ENCODE data around the gene PLEKHM3.
A peak's percentile ranks its signal among the peaks of the same experiment; 100 is the strongest.
"Not testable (repeated sequence)": the region's sequence is repeated elsewhere in the genome, so short reads cannot be mapped to it uniquely, and the experiment has no call there.

PLEKHM3 gene

GRCh38 chr2:207956771-207957170 is 68.6 kb downstream of the PLEKHM3 start:
- Mint-ChIP-seq H3K36me3 (peaks cover 12% of the 10 kb centered on the region), H3K27ac (no peak overlapping the region), H3K4me1 (peaks cover 15% of the 10 kb centered on the region), H3K9me3 (no peaks in the 10 kb centered on the region), H3K27me3 (no peaks in the 10 kb centered on the region), H3K4me3 (no peak overlapping the region)
- DNase-seq (ENCODE audit: low spot score in 2 of 2), result no peak
- ATAC-seq (ENCODE audit: low read depth), result no peak

- Mint-ChIP-seq H3K4me3 (no peak overlapping the region), H3K27me3 (no peaks in the 10 kb centered on the region), H3K36me3 (peaks cover 12% of the 10 kb centered on the region), H3K9me3 (no peaks in the 10 kb centered on the region), H3K27ac (peak overlapping the region; percentile 5), H3K4me1 (peaks cover 19% of the 10 kb centered on the region)
- no peak for ATAC-seq (ENCODE audit: low read depth)
- no peak for DNase-seq (ENCODE audit: low spot score in 2 of 2)
Measured at GRCh38 chr2:207955456-207955855, 69.9 kb downstream of the PLEKHM3 start.

- Mint-ChIP-seq H3K4me3 (no peak overlapping the region), H3K27ac (no peak overlapping the region), H3K36me3 (peaks cover 10% of the 10 kb centered on the region), H3K27me3 (no peaks in the 10 kb centered on the region), H3K9me3 (no peaks in the 10 kb centered on the region), H3K4me1 (peaks cover 19% of the 10 kb centered on the region)
- DNase-seq (ENCODE audit: low spot score in 2 of 2) (no peak), ATAC-seq (ENCODE audit: low read depth) (no peak)
Measured at GRCh38 chr2:207953354-207953753, 72.0 kb downstream of the PLEKHM3 start.

GRCh38 chr2:207952564-207953345 is 72.6 kb downstream of the PLEKHM3 start:
- Mint-ChIP-seq H3K27ac (no peak overlapping the region), H3K36me3 (peaks cover 8% of the 10 kb centered on the region), H3K27me3 (no peaks in the 10 kb centered on the region), H3K9me3 (no peaks in the 10 kb centered on the region), H3K4me1 (peaks cover 19% of the 10 kb centered on the region), H3K4me3 (no peak overlapping the region)
- DNase-seq (ENCODE audit: low spot score in 2 of 2), result no peak
- no peak for ATAC-seq (ENCODE audit: low read depth)

- ATAC-seq (ENCODE audit: low read depth) (peak; percentile 37), DNase-seq (ENCODE audit: low spot score in 2 of 2) (no peak)
- peaks cover 19% of the 10 kb centered on the region for H3K4me1 Mint-ChIP-seq
- peak overlapping the region; percentile 4 for H3K4me3 Mint-ChIP-seq
- H3K27me3 Mint-ChIP-seq, result no peaks in the 10 kb centered on the region
- no peaks in the 10 kb centered on the region for H3K9me3 Mint-ChIP-seq
- H3K36me3 Mint-ChIP-seq, result peaks cover 8% of the 10 kb centered on the region
- H3K27ac Mint-ChIP-seq, result peak overlapping the region; percentile 59
Measured at GRCh38 chr2:207951734-207952470, 73.4 kb downstream of the PLEKHM3 start.

- no peaks in the 10 kb centered on the region for H3K27me3 Mint-ChIP-seq
- H3K9me3 Mint-ChIP-seq, result no peaks in the 10 kb centered on the region
- H3K27ac Mint-ChIP-seq, result no peak overlapping the region
- peaks cover 17% of the 10 kb centered on the region for H3K4me1 Mint-ChIP-seq
- H3K4me3 Mint-ChIP-seq, result no peak overlapping the region
- peaks cover 4% of the 10 kb centered on the region for H3K36me3 Mint-ChIP-seq
- no peak for DNase-seq (ENCODE audit: low spot score in 2 of 2)
- no peak for ATAC-seq (ENCODE audit: low read depth)
Measured at GRCh38 chr2:207950761-207951114, 74.6 kb downstream of the PLEKHM3 start.

- no peak for ATAC-seq (ENCODE audit: low read depth)
- no peak for DNase-seq (ENCODE audit: low spot score in 2 of 2)
Measured at GRCh38 chr2:207950063-207950760, 75.1 kb downstream of the PLEKHM3 start.

GRCh38 chr2:207949245-207949644 is 76.1 kb downstream of the PLEKHM3 start:
- H3K36me3 Mint-ChIP-seq, result peaks cover 10% of the 10 kb centered on the region
- H3K9me3 Mint-ChIP-seq; H3K27ac Mint-ChIP-seq; ATAC-seq (ENCODE audit: low read depth); H3K27me3 Mint-ChIP-seq; H3K4me3 Mint-ChIP-seq; DNase-seq (ENCODE audit: low spot score in 2 of 2): not testable (repeated sequence)
- peaks cover 16% of the 10 kb centered on the region for H3K4me1 Mint-ChIP-seq

More at GRCh38 chr2:207950063-207950760, 75.1 kb downstream of the PLEKHM3 start:
- Mint-ChIP-seq H3K9me3 (no peaks in the 10 kb centered on the region), H3K4me3 (no peak overlapping the region), H3K27ac (no peak overlapping the region), H3K27me3 (no peaks in the 10 kb centered on the region), H3K4me1 (peaks cover 16% of the 10 kb centered on the region), H3K36me3 (peaks cover 3% of the 10 kb centered on the region)

- Mint-ChIP-seq H3K27me3 (no peaks in the 10 kb centered on the region), H3K27ac (no peak overlapping the region), H3K4me1 (peaks cover 3% of the 10 kb centered on the region), H3K9me3 (no peaks in the 10 kb centered on the region), H3K4me3 (no peak overlapping the region), H3K36me3 (peaks cover 22% of the 10 kb centered on the region)
- DNase-seq (ENCODE audit: low spot score in 2 of 2), result no peak
- no peak for ATAC-seq (ENCODE audit: low read depth)
Measured at GRCh38 chr2:207944979-207945600, 80.2 kb downstream of the PLEKHM3 start.

- ATAC-seq (ENCODE audit: low read depth), result no peak
- no peak for DNase-seq (ENCODE audit: low spot score in 2 of 2)
- Mint-ChIP-seq H3K27me3 (no peaks in the 10 kb centered on the region), H3K4me1 (peaks cover 5% of the 10 kb centered on the region), H3K36me3 (peaks cover 25% of the 10 kb centered on the region), H3K9me3 (no peaks in the 10 kb centered on the region), H3K4me3 (no peak overlapping the region), H3K27ac (no peak overlapping the region)
Measured at GRCh38 chr2:207944334-207944733, 81.0 kb downstream of the PLEKHM3 start.

- Mint-ChIP-seq H3K27me3 (no peaks in the 10 kb centered on the region), H3K4me3 (no peak overlapping the region), H3K9me3 (no peaks in the 10 kb centered on the region), H3K36me3 (peaks cover 23% of the 10 kb centered on the region), H3K4me1 (peaks cover 5% of the 10 kb centered on the region), H3K27ac (no peak overlapping the region)
- ATAC-seq (ENCODE audit: low read depth) (no peak), DNase-seq (ENCODE audit: low spot score in 2 of 2) (no peak)
Measured at GRCh38 chr2:207939342-207940108, 85.8 kb downstream of the PLEKHM3 start.

- Mint-ChIP-seq H3K4me1 (peaks cover 5% of the 10 kb centered on the region), H3K4me3 (no peak overlapping the region), H3K27me3 (no peaks in the 10 kb centered on the region), H3K9me3 (no peaks in the 10 kb centered on the region), H3K27ac (no peak overlapping the region), H3K36me3 (peaks cover 18% of the 10 kb centered on the region)
- DNase-seq (ENCODE audit: low spot score in 2 of 2) (no peak), ATAC-seq (ENCODE audit: low read depth) (no peak)
Measured at GRCh38 chr2:207938886-207939285, 86.4 kb downstream of the PLEKHM3 start.

GRCh38 chr2:207938415-207938814 is 86.9 kb downstream of the PLEKHM3 start:
- Mint-ChIP-seq H3K36me3 (peaks cover 17% of the 10 kb centered on the region), H3K4me1 (peaks cover 5% of the 10 kb centered on the region), H3K27me3 (no peaks in the 10 kb centered on the region), H3K9me3 (no peaks in the 10 kb centered on the region), H3K27ac (no peak overlapping the region), H3K4me3 (no peak overlapping the region)
- DNase-seq (ENCODE audit: low spot score in 2 of 2) (no peak), ATAC-seq (ENCODE audit: low read depth) (no peak)

All from memory B cell (primary cell).